Sigmoid colon (tissue), 4 donors: Measurements from ENCODE around the gene CLCN1.

Source experiments
- CTCF ChIP-seq, 4 experiments: fragments of 450-650 bp in 3 of 4; fragments of 200-600 bp in 1 of 4; IDR thresholded peaks; one replicate each; pipeline ENCODE4 v1.5.1; 2016 to 2019; ENCODE audit warnings: antibody characterized with exemption in 4 of 4, mild to moderate bottlenecking in 3 of 4, moderate library complexity in 2 of 4
- EP300 ChIP-seq, 4 donors: sonication (generic); formaldehyde crosslinking; IDR thresholded peaks; one replicate each; pipeline ENCODE4 v1.6.1; 2017; ENCODE audit warnings: antibody characterized with exemption in 4 of 4
- POLR2AphosphoS5 ChIP-seq, 4 donors: sonication (generic); formaldehyde crosslinking; IDR thresholded peaks; one replicate each; pipeline ENCODE4 v1.6.1; 2017; ENCODE audit warnings: antibody characterized with exemption in 4 of 4

GRCh38 chr7:143355450-143356385 is 39.8 kb downstream of the CLCN1 start:
- no peak for TF ChIP-seq CTCF (IDR thresholded peaks at IDR 0.05)
- no peak for TF ChIP-seq POLR2AphosphoS5 (IDR thresholded peaks at IDR 0.05)
- TF ChIP-seq EP300 (IDR thresholded peaks at IDR 0.05) = no peak
